ENCODE measurements around the gene CTSO.

Gene CTSO, protein sequence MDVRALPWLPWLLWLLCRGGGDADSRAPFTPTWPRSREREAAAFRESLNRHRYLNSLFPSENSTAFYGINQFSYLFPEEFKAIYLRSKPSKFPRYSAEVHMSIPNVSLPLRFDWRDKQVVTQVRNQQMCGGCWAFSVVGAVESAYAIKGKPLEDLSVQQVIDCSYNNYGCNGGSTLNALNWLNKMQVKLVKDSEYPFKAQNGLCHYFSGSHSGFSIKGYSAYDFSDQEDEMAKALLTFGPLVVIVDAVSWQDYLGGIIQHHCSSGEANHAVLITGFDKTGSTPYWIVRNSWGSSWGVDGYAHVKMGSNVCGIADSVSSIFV

DNA sequence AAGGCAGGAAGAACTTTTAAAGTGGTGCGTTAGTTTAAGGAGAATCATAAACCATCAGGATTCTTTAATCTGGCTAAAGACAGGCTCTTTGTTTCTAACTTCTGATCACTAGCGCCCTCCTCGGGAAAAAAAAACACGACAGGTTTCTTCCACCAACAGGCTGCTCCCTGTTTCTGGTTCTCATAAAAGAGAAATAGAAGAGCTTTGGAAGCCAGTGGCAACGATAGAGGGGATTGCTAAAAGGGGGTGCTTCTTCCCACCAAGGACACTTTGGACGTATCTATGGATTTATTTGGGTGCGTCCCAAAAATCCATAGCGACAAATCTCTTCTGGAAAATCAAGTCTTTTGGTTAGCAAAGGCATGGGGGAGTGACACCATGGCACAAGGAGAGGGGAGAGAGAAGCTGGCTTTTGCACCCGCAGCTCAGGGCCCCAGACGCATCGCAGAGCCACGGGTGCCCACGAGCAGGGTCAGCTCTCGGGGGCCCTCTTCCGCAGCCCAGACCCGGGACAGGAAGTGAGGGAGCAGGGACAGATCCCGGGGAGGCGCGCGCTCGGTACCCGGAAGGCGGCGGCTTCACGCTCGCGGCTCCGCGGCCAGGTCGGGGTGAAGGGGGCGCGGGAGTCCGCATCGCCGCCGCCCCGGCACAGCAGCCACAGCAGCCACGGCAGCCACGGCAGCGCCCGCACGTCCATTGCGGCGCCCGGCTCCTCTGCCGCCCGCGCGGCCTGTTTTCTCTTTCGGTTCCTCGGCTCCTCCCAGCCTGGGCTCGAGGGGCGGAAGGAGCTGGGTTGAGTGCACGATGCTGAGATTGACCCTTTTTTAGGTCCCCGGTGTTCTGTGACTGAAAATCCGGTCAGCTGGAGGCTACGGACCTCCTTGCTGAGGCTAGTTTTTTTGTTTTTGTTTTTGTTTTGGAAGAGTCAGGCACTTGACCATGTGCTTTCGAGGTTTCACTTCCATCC, at the start of gene CTSO:
Gene CTSO, minus strand, starts transcription at position 716 of the 967 bp plus-strand sequence. Its CDS starts 19 bp downstream, at position 697.
- DNase-seq: peak; percentile 61

DNA sequence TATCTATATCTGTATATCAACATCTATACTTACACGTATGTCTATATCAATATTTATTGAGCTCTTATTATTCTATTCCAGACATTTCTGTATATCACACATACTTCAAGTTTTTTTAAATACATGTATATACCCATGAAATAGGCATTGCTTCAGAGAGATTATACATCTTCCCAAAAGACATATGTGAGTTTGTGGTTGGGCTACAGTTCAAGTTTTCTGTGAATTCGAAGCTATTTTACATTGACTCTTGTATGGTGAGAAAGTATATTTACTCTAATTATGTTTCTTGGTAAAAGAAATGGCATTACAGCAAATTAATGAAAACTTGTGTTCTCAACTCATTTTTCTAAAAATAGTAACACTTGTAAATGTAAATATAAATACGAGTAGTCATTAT, 46.8 kb upstream of the CTSO start:
- no peak for DNase-seq

DNA sequence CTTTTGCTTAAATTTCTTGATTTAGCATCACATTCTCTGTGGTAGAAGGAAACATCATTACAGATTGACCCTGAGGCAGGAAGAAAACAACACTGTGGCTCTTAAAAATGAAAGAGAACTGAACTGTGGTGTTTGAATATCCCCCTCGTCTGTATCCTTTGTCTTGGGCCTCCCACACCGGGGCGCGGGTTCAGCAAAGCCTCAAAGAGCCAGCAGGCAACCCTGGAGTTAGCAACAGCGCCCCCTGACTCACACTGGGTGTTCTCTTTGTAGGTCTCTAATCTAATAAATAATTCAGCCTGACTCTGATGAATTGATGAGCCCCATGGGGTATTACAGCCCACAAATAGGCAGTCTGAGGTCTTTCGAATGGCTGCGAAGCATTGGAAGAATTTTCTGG, 46.1 kb upstream of the CTSO start:
- no peak for DNase-seq

DNA sequence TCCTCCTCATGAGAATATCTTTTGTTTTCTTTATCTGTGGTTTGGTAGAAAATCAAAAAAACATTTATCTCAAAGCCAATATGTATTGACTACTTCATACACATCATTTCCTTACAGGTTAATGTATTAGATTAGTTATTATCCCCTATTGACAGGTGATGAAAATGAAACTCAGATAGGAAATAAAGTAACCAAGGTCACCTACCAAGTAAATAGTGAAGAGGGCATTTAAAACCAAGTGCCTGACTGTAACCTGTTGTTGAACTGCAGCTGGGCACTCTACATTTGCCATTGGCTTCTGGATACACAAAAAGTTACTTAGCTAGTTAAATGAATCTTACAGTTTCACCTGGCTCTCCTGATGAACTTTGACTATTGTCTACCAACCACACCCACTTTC, 41.4 kb upstream of the CTSO start:
- DNase-seq: no peak

DNA sequence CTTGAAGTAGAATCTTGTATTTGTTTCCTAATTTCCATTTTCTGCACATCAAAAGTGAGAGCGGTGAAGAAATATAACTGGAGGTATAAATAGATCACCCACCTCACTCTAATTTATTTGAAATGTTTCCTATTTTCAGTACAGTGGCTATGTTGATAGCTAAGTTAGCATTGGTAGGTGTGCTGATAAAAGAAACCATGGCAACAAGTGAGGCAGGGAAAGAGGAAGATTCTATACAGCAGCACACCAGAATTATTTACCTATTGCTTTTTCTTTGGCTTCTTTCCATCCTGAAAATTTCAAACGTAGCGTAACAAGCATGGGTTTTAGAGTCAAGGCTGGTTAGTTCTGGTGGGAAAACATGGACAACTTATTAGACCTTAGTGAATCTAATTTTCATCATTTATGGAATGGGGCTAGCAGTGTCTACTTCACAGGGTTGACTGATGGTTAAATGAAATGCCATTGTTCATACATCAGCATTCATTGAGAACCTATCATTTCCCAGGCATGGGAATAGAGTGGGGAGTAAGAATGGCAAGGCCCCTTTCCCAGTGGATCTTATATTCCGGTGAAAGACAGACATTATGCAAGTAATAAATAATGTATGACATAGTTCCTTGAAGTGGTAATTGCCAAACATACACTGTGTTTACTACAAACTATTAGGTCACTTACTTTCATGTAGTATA, 30.6 kb upstream of the CTSO start:
- DNase-seq: no peak

DNA sequence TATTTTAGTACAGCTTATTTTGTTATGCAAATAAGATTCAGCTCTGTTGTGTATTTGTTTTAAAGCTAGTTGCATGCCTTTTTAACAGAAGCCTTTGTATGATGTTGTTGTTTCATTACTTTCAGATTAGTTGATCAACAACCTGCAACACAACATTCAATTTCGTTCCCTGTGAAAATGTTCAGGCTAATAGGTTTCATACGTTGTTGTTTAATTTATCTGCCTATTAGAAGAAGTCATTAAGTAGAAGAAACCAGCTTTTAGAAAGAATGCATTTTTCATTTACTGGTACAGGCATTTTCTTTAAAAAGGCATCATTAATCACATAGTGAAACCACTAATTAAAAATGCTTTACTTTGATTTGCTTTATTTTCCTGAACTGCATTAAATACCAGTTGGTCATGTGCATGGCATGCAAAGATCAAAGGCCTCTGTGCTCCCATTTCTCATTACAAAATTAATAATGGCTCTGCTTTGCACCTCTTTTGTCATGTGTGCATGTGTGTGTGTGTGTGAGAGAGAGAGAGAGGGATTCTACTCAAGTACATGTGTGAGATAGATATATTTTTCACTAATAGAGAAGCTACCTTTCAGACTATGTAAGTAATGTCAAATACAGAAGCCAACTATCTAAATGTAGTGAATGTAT, 29.2 kb upstream of the CTSO start:
- no peak for DNase-seq

DNA sequence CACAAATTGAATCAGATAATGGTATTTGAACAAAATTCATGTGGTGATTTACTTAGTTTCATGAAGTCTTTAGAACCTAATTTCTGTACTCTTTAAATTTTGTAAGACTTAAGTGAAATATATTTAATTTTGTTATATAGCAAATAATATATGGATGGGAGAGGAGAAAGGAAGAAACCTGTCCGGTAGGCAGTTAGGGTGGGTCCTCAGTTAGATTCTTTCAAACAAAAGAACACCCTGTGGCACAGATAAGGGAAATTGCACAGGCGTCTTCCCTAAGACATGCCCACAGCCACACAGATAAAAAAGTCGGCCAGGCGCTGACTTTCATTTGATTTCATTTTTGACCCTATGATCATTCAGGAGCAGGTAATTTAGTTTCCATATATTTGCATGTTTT, 25.1 kb upstream of the CTSO start:
- no peak for DNase-seq

DNA sequence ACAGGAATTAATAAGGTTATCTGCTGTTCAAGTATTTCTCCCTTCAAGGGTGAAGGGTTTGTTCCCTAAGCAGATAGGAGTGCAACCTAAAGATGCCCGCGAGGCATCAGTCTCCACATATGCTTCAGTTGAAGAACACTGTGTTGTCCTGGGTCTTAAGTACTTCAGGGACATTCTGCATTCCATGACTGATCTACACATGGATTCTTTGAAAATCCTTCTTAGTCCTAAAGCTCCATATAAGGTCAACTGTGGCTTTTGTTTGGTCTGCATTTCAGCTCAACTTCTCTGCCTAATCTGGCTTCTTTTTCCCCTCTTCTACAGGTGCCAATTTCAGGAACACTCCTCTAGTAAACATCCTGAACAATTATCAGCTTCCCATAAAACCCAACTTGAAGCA, 21.8 kb upstream of the CTSO start:
- no peak for DNase-seq

DNA sequence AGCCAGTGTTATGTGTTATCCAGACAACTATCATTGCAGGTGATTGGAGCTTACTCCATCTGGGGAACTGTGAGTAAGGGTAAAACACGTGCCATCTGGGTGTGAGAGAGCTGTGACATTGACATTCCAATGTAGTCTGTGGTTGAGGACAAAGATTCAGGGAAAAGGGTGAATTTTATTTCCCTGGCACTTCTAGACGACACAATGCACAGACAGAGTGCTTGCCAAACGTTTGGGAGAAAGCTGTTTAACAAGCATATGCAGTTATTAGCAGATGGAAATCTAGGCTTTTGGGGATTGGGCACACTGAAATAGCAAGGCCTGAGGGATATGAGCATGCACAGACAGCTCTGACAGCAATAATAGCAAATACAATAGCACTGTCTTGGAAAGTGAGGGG, 21.3 kb upstream of the CTSO start:
- no peak for DNase-seq

DNA sequence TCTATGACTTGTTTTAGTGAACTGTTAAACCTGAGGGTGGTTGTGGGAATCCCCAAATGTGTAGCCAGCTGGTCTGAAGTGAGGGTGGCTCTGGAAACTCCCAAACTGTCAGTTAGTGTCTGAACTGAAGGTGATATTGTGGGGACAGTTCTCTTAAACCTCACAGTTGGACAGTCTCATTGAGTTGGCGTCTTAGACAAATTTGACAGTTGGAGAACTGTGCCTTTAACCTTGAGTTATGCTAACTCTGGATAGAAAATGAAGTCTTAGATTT, 20.7 kb upstream of the CTSO start:
- no peak for DNase-seq

DNA sequence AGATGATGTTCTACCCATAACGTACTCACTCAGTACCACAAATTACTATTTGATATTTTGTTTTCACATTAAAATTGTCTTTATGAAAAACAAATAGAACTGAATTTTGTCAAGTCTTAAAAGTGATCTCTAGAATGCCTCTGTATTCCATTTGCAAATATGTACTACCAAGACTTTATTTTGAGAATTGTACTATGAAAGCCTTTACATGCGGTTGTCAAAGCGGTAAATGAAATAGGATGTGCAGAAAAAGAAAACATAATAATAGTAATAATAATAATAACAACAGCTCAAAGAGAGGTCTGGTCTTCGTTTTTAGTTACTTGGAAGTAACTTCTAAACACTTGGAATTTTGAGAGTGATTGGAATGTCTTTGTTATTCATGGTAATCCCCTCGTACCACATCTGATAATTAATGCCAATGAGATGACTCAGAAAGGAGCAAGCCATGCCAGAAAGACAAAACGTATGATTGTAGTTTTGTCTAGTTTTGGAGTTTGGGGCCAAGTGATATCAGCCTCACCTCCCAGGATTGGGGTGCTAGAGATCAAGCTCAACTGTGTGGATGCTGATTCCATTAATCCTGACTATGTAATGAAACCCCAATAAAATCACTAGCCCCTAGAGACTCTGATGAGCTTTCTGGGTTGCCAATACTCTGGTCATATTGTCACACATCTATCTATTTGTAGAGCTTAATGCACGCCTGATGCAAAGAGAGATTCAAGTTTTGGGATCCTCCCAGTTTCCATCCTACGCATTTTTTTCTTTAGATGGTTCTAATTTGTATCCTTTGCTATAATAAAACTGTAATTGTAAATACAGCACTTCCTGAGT, 20.2 kb upstream of the CTSO start:
- no peak for DNase-seq

DNA sequence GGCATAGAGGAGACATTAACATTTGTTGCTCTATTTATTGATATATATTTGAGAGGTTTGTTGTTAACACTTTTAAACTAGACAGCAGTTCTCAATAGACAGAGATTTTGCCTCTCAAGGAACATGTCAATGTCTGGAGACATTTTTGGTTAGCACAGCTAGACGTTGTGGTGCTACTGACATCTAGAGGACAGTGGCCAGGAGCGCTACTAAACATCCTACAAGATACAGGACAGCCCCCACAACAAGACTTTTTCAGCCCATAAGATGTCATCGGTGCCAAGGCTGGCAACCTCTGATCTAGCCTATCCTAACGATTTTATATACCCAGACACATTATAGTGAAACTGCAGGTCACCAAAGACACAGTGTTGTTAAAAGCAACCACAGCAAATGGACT, 18.4 kb upstream of the CTSO start:
- DNase-seq: no peak

DNA sequence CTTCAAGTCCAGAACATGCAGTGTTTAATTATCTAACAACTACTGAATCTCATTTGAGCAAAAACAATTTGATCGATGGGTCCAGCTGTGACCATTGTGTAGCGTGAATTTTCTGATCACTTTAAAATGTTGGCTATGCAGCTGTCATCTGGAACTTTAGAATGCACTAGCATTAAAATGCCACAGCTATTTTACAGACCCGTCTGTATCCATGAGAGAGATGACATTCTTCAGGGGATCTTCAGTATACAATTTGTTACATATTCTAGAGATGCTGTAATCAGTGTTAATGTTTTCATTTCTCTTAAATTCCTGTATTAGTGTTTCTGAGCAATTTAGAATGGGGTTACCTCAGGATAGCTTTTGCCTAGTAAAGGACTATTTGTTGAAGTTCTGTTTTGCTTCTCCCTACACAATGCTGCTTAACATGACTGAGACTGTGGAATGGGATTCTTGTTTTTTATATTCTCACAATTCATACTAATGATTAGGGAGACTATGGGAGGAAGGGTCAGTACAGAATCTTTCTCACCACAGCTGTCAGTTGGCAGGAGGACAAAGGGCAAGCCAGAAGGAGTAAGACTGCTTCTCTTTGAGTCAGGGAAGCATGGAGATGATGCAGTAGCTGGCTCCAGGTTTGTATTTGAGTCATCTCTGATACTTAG, 13.2 kb upstream of the CTSO start:
- DNase-seq: no peak

DNA sequence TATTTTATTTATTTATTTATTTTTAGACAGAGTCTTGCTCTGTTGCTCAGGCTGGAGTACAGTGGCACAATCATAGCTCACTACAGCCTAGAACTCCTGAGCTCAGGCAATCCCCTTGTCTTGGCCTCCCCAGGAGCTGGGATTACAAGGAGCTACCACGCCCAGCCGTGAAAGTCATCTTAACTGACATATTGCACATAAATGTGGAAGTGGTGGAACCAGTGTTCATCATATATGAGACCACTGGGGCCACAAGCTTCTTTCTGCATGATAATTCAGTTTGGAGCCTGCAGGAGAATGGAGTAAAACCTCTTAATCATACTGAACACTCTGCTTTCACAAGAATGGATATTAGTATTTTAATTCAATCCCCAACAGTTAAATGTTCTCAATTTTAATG, 12.5 kb upstream of the CTSO start:
- no peak for DNase-seq

DNA sequence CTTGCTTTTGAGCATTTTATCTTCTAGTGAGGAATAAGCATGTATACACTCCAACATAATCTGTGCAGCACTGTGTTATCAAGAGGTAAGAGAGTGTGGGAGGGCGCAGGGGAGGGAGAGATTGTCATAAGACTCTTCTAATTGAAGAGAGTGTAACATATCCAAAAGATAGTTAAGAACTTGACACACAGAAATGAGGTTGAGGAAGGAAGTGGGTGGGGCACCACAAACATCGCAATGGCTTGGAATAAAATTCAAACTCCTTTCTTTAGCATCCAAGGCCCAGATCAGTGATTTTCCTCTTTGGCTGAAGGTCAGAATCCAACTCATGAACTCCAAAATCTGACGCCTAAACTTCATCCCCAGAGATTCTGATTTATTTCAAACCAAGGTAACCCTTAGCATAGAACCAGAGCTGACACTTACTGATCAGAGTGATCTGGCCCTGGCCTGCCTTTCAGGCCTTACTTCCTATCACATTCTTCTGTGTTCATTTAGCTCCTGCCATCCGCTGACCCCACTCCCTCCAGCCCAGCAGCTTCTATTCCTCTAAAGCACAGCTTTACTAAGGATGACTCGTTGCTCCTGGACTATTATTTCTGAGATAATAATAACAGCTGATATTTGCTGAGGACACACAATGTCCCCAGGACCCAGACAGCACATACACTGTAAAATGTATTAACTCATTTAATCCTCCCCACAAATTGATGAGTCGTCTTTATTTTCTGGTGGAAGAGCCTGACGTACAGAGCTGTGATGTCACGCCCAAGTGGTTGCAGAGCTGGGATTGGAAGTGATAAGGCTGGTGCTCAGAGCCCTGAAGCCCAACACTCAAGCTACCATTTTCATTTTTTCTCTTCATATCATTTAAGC, 10.6 kb upstream of the CTSO start:
- DNase-seq: no peak

DNA sequence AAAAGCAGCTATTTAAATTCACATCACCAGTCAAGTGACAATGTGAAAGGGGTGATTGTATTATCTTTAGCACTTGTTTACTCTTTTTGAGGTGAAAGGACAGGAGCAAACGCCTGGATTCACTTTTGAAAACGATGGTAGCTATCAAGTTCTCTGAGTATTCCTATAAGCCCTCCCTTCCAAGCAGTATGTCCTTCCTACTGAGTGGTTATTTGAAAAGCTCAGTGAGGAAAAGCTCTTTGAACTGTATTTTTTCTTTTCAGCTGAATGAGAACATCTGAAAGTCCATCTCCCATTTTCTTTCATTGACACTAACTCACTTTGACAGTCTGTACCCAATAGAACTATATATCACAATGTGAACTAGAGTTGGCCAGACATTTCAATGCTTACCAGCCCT, 9.1 kb upstream of the CTSO start:
- DNase-seq: no peak

DNA sequence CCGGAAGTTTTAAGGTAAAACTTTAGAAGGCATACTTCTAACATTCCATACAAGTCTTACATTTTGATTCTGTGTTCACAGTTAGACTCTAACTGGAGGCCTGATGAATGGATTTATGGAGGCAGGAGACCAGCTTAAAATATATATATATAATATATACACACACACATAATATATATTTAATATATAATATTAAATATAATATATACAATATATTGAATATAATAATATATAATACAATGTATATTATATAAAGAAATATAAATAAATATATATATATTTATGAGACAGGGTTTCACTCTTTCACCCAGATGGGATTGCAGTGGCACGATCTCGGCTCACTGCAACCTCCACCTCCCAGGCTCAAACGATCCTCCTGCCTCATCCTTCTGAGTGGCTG, 7.9 kb upstream of the CTSO start:
- DNase-seq: no peak

DNA sequence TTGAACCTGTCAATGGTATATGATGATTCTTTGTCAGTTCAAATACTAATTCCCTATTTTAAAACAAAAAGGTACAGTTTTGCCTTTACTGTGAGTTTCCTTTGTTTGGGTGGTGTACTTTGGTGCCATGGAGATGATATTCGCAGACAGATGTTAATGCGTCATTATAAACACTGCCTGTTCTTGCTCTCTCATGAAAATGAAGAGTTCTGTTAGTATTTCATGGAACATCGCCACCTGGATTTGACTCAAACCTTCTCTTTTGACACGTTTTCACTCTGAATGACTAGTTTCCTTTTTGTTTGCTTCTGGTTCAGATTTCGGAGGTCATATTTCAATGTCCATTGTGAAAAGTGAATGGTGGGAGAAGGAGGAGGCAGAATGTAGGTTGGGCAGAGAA, 6.9 kb upstream of the CTSO start:
- DNase-seq: no peak

DNA sequence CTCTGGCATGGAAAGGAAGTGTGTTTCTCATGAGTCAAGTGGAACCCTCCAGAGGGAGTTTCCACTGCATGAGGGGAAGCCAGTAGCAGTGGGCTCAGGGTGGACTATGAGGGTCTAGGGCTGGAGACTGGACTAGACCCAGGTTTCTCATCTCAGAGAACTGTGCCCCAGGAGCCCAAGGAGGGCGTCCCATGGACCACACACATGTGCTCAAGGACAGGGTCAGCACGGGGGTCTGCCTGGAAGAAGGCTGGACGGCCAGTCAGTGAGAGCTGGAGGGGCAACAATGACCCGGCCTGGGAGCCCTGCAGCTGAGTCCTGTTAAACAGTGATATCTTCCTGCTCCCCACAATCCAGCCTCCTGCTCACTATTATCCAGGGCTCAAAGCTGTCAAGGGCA, 5.8 kb upstream of the CTSO start:
- DNase-seq: no peak

DNA sequence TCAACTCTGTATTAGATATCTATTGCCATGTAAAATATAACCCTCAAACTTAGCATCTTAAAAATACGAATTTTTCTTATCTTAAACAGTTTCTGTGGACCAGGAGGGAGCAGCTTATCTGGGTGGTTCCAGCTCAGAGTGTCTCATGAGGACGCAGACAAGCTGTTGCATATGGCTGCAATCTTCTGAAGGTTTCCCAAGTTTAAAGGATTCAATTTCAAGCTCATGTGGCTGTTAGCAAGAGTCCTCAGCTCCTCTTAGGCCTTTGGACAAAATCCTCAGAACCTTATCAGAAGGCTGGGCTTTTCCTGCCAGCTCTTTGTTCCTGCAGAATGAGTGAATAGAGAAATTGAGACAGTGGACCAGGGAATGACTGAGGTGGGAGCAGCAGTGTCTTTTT, 2.8 kb upstream of the CTSO start:
- DNase-seq: no peak

DNA sequence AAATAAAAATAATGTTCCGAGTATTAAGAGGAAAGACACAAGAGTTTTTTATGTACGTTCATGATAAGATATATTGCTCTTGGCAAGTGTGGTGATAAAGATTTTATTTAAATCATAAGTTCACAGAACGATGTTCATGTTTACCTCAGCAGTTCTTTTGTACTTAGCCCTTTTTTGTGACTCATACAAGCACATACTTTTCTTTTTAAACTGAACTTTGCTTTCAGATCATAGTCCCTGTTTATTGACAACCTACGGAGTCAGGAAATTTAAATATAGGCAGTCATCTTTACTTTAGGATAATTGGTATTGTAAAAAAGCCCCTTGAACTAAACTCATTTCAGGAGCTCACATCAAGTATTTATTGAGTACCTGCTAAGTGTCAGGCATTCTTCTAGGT, 1.3 kb upstream of the CTSO start:
- DNase-seq: no peak
